Activated naive CD4-positive, alpha-beta T cell treated with anti-CD3 and anti-CD28 coated beads, Interleukin-2, amount 50 U/mL, for 16 hours (primary cell): ENCODE data around the gene FRAS1.
"Not testable (repeated sequence)": the region's sequence is repeated elsewhere in the genome, so short reads cannot be mapped to it uniquely, and the experiment has no call there.

ENCODE experiments used
- DNase-seq: peaks from one replicate; pipeline ENCODE4 v3.0.0-alpha.2; 2020

The FRAS1 gene

DNA sequence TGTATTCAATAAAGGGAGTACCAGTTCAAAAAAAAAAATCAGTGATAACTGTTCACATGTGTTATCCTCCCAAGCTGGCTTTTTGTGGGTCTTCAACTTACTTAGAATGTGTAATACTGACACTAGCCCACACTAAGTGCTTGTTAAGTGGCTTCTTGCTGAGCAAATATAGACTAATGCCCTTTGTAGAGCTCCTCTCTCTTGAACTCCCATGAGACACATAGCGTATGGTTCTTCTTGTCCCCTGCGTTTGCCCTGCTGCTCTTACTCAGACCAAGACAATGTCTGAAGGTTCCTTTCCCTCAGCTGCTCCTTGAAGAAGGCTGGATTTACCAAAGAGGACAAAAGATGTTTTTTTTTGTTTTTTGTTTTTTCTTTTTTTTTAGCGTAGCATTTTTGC lies 110.9 kb downstream of the FRAS1 start:
- no peak for DNase-seq

DNA sequence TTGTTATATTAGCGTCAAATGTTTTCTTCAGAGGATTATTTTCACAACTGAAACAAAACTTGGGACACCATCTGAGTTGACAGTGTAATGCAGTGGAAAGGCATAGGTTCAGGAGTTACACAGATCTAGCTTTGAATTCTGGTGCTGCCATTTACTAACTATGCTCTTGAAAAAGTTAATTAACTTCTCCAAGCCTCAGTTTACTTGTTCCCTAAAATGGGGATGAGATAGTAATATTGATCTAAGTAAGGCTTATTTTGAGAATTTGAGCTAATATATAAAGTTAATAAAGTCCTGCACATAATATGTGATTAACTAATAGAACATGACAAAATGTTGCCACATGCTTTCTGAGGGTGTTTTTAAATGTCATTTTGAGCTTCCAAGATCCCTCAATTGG lies 112.6 kb downstream of the FRAS1 start:
- DNase-seq = no peak

DNA sequence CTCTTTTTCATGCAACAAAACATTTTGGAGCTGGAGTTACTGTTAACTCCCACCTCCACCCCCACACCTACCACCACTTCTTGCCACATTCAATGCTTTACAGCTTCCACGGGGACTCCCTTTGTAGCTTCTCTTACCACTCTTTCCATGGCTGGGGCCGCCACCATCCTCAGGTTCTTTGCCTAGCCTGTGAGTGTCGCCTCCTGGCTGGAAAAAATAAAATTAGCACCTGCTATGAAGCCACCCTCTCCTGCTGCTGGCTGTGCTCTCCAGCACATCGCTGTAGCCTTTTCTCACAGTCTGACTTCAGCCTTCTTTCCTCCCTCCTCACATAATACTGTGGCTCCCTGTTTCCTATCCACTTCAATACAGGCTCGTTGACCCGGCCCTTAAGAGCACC lies 114.4 kb downstream of the FRAS1 start:
- DNase-seq = no peak

DNA sequence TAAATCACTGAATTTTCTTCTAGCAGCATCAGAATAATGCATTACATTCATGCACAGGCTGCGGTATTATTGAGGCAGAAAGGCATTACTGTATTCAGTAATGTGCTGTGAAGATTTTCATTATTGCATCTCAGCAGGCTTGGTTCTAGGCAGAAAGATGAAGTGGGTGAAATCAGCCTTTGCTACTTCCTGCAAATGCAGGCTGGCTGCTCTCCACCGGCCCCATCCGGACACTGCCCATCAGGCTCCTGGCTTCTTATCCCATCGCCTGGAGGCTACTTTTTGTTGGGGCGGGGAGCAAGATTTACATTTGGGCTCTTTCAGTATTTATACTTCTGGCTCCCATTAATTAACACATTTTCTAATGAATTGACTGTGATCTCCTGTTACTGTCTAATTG lies 117.8 kb downstream of the FRAS1 start:
- no peak for DNase-seq

DNA sequence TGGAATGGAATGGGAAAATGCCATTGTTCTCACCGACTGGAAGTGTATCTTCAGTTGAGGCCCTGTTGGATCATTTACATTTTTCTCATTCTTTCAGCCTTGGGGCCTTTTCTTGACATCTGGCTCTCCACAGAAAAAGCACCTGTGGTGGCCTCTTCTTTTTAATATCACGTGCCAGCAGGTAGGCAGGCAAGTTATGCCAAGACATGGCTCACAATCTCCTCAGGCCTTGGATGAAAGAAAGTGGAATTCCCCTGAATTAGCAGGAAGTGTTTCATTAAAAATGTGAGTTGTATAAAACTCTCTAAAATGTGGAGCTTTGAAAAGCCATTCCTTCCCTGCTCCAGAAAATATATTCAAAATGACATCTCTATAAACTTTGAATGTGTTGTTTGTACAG lies 122.1 kb downstream of the FRAS1 start:
- DNase-seq = no peak

DNA sequence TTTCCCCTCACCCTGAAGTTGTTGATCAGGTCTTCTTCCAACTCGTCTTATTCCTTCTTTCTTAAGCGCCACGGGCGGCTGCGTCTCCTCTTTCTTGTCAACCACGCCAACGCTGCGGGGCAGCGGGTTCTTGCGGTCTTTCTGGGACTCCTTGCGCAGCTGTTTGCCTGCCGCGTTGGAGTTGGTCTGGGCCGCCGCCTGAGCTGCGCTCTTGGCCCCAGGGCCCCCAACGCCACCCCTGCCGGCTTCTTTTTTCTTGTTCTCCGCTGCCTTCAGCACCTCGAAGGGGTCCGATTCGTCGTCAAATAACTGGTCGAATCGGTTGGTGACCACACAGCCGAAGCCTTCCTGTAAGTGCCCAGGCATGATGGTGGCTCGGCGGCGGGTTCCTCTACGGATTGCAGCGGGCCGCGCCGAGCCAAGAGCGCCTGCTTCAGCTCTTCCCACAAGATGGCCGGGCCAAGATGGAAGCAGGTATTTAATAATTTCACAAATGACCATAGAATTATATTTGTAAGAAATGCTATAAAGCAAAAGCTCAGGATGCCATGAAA lies 124.6 kb downstream of the FRAS1 start:
- not testable (repeated sequence) for DNase-seq

DNA sequence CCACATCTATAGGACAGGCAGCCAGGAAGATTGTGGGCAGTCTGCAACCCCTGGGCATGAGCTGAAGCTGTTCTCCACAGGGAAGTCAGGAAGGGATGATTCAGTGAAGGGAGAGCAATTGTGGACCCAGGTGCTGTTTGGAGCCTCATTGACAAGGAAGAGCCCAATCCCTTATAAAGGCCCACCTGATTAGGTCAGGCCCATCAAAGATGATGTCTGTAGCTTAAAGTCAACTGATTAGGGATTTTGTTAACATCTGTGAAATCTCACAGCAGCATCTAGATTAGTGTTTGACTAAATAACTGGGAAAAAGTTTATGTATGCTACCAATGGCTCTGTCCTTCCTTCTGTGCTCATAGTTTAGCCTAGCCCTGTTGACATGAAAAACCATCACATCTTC lies 127.5 kb downstream of the FRAS1 start:
- DNase-seq = no peak

DNA sequence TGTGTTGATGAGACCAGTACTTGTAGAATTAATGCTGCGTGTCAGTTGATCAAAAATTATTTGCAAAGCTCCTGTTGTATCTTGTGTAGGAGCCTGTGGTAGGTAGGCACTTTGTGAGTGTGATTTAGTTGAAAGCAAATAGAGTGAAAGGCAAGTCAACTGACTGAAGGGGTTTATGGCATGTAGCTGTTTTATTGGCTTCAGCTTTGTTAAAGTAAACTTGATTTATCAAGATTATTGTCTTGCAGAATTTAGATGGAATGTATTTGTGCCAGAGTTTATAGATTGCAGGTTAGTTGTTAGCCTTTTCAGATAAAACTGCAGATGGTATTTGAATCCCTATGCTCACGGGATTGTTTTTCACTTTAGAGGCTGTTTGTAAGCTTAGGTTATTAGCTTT lies 128.0 kb downstream of the FRAS1 start:
- no peak for DNase-seq

DNA sequence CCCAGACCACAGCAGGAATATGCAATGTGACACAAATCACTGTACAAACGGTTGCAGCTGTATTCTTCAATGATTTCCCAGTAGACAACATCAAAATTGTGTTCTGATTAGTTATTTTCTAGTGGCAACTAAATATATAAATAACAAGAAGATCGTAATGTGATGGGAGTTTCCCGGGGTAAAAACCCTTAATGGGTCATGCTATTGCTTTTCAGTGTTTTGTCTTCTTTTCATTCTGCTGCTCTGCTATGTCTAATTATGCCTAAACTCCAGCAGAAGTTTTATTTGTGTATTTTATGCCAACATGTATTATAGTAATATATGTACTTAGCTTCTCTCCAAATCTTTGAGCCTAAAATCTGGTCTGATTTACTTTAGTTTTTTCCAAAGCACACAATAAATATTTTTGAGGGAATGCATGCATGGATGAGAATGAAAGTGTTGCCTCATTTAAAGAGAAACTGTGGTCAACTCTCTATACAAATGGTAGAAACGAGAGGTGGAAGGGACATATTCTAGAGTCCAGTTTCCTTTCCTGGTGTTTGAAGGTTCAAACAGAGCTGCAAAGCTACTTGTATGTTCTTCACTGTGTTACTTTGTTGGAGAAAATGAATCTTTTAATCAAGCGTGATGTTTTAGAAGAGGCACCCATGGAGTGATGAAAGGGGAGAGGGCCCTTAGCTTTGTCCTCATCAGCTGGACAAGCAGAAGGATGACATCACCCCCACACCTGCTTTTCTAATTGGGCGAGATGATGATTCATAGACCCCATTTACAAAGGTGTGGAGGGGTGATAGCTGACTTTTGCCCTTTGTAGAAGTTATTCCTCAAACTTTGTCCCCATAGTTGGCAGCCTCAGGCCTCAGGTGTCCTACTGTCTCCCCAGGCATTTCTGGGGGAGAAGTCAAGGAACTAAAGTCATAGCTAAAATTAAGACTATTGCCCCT lies 129.7 kb downstream of the FRAS1 start:
- no peak for DNase-seq

DNA sequence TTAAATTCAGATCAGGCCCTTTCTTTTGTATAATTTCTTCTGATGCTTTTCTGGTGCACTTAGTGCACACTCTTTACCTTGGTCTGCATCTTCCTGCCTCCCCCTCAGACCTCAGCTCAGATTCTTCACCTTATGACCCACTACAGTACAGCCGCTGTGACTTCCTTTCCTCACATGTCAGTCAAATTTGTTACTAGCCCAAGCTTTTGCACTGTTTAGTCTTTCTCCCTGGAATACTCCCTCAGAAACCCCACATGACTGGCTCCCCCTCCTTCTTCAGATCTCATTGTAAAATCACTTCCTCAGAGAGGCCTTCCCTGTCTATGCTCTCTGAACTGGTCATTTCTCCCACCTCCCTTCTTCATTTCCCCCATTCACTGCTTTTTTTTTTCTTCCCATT lies 132.9 kb downstream of the FRAS1 start:
- DNase-seq = no peak

DNA sequence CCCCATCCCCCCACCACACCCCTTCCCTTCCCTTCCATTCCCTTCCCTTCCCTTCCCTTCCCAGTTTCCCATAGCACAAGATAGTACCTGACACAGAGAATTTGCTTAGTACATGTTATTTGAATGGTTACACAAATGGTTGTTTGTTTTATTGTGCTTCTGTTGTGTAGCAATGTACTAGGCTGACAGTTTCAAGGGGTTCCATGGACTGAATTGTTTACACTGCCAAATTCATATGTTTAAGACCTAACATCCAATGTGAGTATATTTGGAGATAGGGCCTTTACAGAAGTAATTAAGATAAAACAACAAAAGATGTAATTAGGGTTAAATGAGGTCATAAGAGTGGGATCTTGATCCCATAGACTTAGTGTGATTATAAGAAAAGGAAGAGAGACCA lies 133.5 kb downstream of the FRAS1 start:
- no peak for DNase-seq

DNA sequence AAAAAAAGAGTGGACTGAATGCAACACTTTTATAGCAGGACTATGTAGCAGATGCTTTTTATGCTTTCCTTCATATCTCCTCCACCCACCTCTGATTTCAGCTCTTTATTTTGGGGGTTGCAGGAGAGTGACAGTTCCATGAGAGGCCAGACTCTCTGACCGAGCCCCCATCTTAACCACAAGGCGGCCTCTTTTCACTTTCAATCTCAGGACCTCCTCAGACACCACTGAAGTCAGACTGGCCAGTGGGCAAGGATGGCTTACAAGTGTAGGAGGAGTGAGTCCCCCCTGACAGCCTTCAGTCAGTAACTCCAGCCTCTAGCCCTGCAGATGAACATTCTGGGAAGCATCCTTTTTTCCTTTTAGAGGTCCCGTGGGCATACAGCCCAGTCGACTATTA lies 140.8 kb downstream of the FRAS1 start:
- no peak for DNase-seq

DNA sequence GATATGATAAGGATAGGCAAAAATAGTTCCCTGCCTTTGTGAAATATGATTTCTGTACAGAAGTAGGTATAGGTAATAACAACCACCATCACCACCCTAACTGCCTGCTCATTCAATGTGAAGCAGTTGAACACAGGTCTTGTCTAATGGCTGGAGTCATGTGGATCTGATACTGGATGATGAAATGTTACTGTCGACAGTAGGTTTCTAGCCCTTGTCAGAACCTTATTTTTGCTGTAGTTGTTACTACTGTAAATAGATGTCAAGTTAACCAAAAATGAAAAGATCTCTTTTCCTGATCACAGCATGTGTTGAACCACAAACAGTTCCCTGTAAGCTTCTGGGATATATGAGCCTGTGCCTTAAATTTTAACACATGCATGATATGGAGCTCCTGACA lies 142.9 kb downstream of the FRAS1 start:
- DNase-seq = no peak

DNA sequence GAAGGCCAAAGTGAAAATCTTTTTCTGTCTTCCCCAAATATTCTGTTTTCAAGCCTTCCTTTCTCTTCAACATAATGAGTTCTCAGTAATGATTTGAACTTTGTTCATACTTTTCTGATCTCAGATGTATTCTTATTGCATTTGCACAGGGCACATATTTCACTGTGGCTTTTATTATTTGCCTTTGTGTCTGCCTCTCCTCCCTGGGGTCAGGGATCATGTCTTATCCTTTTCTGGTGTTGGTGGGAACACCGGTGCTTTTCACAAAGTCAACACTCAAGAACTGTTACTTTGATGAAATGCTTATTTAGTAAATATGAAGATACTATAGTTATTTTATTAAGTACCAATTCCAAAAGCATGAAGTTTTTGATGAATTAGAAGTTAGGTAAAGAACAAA lies 143.8 kb downstream of the FRAS1 start:
- no peak for DNase-seq

DNA sequence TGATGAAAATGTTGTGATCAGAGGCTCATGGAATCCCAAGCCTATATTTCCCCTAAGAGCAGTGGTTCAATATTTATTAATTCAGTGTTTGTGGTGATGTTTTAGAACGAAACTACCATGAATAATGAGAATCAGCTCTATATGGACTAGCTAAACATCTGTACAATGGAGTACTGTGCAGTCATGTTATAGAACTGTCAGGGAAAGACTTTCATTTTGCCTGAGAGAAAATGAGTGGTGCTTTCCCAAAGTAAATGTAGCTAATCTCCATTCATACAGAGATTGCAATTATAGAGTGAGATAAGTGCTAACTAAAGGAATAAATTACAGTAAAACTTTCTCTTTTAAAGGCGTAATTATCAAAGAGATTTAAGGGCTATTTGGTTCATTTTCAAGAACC lies 147.1 kb downstream of the FRAS1 start:
- no peak for DNase-seq

DNA sequence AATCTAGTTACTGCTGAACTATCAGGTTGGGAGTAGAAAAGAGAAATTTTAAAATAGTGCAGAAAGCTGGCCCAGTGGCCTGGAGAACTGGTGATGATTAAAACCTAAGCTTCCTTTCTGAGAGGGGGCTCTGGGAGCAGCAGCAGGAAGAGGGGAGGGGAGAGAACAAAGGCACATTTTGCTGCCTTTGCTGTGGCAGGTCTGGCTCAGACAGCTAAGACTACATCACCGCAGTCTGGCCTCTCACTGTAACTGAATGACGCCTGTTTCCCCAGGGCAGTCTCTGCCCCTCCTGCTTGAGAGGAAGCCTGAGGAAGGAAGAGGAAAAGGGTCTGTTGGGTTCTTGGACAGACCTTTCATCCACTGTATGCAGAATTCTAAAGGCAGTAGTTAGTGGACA lies 148.5 kb downstream of the FRAS1 start:
- no peak for DNase-seq

DNA sequence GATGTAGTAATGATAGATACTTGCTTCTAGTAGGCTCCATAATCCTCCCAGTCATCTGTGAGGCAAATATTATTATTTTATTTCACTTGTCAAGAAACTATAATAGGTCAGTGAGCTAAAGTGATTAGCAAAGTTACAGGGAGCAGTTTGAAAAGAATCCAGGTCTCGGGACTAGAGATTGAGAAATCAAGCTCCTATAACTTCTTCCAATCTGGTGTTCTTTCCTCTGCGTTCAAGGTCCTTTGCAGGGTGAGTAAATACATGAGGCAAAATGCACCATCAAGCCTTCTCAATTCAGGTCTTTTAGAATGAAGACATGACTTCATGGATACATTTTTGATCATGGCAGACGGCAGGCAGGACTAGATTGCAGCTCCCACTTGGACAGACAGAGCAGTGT lies 150.4 kb downstream of the FRAS1 start:
- no peak for DNase-seq

DNA sequence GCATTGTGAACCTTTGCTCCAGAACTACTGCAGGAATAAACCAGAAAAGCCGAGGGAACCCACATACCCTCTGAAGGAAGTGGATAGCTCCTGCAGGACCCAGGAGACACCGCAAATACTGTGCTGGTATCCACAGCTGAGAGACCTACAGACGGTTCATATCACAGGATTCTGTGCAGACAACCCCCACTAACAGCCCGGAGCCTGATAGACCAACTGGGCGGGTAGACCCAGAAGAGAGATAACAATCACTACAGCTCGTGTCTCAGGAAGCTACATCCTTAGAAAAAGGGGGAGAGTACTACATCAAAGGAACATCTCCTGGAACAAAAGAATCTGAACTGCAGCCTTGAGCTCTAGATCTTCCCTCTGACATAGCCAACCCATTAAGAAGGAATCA lies 150.8 kb downstream of the FRAS1 start:
- DNase-seq = no peak

DNA sequence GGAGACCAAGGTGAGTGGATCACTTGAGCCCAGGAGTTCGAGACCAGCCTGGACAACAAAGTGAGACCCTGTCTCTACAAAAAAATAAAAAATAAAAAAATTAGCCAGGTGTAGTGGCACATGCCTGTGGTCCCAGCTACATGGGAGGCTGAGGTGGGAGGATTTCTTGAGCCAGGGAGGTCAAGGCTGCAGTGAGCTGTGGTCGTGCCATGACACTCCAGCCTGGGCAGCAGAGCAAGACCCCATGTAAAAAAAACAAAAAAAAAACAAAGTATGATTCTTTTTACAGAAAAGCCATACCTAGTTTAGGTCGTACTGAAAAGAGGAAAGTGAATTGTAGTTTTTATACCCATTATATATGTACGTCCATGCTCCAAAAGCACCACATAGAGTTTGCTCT lies 151.8 kb downstream of the FRAS1 start:
- not testable (repeated sequence) for DNase-seq

DNA sequence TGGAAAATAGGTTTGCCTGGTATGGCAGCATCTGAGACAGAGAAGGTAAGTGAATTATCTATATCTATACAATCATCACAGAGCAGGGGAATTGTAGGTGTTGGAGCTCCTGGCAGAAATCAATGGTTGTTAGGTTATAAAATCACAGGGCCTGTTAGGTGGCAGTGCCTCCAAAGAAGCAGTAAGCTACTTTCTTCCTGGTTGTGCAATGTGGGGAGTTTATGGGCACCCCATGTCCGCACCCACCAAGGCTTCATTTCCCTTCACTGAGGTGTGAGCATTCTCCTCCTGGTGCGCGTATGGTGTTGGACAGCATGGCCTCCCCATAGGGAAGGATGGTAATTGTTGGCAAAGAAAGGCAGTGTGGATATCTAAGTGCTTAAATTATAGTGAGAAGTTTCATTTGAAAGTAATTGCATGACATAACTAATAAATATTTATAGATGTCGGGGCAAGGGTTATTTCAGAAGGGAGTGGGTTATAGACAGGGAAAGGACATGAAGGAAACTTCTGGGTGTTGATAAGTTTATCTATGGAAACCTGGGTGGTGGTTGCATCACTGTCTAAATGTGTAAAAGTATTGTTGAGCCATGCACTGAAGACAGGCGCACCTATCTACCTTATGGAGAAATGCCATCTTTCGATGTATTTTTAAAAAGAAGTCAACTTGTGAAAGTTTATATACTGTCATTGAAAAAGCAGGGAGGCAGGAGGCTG lies 153.7 kb downstream of the FRAS1 start:
- no peak for DNase-seq

DNA sequence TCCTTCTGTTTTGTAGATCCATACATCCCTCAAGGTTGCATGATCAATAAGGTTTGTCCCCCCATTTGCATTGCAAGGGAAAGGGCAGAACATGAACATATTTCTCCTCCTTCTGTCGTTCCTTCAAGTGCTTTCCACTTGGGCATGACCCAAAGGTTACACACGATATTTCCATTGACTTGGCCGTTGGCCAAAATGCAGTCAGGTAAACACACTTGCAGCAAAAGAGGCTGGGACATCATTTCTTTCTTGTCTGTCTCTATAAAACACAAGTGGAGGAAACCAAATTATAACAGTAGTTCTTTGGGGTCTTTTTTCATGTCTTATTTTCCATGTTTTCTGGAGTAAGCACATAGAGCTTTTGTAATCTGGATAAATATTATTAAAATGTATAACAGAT lies 156.1 kb downstream of the FRAS1 start:
- DNase-seq = no peak

DNA sequence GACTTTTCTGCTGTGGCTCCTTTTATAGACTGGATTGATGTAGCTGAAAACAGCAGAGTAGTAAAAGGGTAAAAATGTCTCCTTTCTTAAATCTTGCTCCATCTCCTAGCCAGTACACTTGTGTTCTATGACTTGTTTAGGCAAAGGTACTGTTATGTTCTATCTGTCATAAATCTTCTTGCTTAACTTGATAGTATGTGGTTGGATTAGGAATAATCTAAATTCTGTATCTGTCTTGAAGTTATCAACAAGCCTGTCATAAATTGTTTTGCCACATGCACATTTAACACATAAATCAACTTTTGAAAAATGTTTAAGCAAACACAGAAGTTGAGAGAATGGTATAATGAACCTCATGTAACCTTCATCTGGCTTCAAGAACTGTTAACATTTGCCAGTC lies 157.0 kb downstream of the FRAS1 start:
- no peak for DNase-seq

DNA sequence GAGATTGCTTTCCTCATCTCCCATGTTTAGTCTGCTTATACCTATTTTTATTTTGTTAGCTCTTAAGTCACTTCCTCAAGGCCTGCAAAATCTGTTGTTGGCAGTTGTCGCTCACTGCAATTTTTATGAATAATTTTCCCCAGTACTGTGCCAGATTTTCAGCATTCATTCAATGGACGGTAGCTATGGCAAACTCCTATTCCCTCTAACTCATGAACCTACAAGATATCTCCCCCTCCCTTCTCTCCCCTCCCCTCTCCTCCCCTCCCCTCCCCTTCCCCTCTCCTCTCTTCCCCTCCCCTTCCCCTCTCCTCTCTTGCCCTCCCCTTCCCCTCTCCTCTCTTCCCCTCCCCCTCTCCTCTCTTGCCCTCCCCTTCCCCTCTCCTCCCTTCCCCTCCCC lies 160.4 kb downstream of the FRAS1 start:
- DNase-seq = no peak

DNA sequence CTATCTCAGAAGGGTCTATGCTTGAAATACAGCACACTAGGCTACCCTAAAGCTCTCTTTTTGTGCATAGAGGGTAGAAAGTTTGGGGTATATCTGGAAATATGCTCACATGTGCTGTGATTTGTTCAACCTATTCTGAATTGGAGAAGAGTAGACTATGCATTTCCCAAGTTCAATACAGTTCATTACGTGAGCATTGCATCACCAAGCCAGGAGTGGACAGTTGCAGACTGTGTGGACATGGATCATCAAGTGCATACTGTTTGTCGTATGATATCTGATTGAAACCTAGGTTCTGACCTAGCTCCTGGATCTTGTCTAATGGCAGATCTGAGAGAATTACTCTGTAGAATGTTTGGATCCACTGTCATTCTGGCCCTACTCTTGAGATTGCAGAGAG lies 161.1 kb downstream of the FRAS1 start:
- no peak for DNase-seq
